K562 (cell line): ENCODE data around the gene HDAC7.

Experiments used
- EGR1 ChIP-seq: fragments of 450-650 bp; conservative IDR thresholded peaks from 2 replicates; pipeline ENCODE4 v1.6.1; 2017; ENCODE audit warnings: mild to moderate bottlenecking
- NFE2L1 ChIP-seq: fragments of 450-650 bp; IDR thresholded peaks from 2 replicates; pipeline ENCODE4 v1.6.1; 2016; ENCODE audit warnings: missing genetic modification characterization, low read depth, mild to moderate bottlenecking, missing compliant biosample characterization, moderate library complexity, borderline replicate concordance
- POLR2AphosphoS5 ChIP-seq: IDR thresholded peaks from 2 replicates; pipeline ENCODE4 v1.6.1; 2011; ENCODE audit warnings: mild to moderate bottlenecking, low read depth, low read length, moderate library complexity; ENCODE audit not compliant: control insufficient read depth, insufficient read depth
- TBL1XR1 ChIP-seq, 2 experiments: IDR thresholded peaks; 2 replicates each; pipeline ENCODE4 v1.6.1; 2012; ENCODE audit warnings: improper control_type of control experiment in 2 of 2, low read length in 2 of 2, mild to moderate bottlenecking in 1 of 2
- ZNF518B ChIP-seq: fragments of 250-450 bp; sonication (Bioruptor Pico); IDR thresholded peaks from 2 replicates; pipeline ENCODE4 v1.5.0; 2021; ENCODE audit warnings: mild to moderate bottlenecking, moderate library complexity
- ZNF707 ChIP-seq: fragments of 250-450 bp; sonication (Bioruptor Pico); conservative IDR thresholded peaks from 2 replicates; pipeline ENCODE4 v1.8.0; 2022; ENCODE audit warnings: inconsistent platforms, mild to moderate bottlenecking, moderate library complexity
- TF ChIP-seq, protein P1 (sequence below), 3 experiments: IDR thresholded peaks in 2 of 3; conservative IDR thresholded peaks in 1 of 3; 2 replicates each; pipeline ENCODE4 v1.5.1; 2011 to 2012; ENCODE audit warnings: low read length in 3 of 3, mild to moderate bottlenecking in 3 of 3, control low read depth in 2 of 3, improper control_type of control experiment in 1 of 3, inconsistent platforms in 1 of 3, low read depth in 1 of 3, mixed read lengths in 1 of 3, moderate library complexity in 1 of 3; ENCODE audit not compliant: insufficient read depth in 2 of 3

DNA sequence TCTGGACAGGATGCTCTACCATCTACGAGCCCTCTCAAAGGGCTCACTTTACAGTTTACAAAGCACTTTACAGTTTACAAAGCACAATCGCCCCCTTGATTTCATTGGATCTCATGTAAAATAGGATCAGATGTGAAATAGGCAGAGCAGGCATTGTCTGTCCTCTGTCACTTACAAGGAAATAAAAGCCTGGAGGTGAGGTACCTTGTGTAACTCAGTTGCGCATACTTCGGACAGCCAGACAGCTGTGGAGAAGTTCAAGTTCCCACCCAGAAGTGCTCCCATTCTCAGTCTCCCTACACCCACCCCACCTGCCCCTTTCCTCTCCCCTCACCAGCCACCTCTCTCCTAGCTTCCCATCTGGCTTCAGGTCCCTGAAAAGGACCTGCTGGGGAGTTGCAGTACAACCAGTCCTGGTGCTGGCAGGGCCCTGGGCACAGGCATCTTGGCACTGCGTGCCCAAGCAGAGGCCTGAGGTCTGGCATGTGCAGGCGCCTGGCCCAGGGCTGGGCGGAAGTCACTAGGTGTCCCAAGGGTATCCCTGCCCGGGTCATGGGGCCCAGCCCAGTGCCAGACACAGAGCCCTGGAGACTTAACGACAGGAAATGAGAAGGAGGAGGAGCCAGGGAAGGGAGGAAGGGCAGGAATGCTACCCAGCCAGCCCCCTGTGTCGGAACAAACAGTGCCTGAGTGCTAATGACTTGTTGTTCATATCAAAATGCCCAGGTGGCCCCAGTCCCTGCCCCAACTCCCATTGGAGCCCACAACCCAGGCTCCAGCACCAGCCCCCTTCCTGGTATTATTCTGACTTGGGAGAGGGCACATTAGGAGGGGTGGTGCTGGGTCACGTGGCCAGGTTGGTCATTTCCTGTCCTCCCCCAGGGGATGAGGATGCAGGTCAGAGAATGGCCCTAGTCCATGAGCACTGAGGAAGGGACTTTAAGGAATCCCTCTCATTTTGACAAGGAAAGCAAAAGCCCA, 66.4 kb downstream of the HDAC7 start:
- no peak for TF ChIP-seq EGR1
- TF ChIP-seq POLR2AphosphoS5, result no peak
- no peak for TF ChIP-seq NFE2L1
- TF ChIP-seq ZNF707, result no peak
- TF ChIP-seq, protein P1, sequence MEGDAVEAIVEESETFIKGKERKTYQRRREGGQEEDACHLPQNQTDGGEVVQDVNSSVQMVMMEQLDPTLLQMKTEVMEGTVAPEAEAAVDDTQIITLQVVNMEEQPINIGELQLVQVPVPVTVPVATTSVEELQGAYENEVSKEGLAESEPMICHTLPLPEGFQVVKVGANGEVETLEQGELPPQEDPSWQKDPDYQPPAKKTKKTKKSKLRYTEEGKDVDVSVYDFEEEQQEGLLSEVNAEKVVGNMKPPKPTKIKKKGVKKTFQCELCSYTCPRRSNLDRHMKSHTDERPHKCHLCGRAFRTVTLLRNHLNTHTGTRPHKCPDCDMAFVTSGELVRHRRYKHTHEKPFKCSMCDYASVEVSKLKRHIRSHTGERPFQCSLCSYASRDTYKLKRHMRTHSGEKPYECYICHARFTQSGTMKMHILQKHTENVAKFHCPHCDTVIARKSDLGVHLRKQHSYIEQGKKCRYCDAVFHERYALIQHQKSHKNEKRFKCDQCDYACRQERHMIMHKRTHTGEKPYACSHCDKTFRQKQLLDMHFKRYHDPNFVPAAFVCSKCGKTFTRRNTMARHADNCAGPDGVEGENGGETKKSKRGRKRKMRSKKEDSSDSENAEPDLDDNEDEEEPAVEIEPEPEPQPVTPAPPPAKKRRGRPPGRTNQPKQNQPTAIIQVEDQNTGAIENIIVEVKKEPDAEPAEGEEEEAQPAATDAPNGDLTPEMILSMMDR (IDR thresholded peaks at IDR 0.05 in 2 of 3, conservative IDR thresholded peaks at IDR 0.05 in 1 of 3; ENCODE audit: insufficient read depth in 2 of 3, low read depth in 1 of 3, low read length in 3 of 3), result no peak
- no peak for TF ChIP-seq ZNF518B
- TF ChIP-seq TBL1XR1 (IDR thresholded peaks at IDR 0.05; ENCODE audit: low read length in 2 of 2), result no peak
